AML-193 (cell line): ENCODE measurements around the gene CACNA1D.

Experiments used
- DNase-seq, 2 experiments: peaks; one replicate each; lab custom pipeline; 2025; lab: John Stamatoyannopoulos, UW

The CACNA1D gene

GRCh38 chr3:53846851-53847155 is 352.4 kb downstream of the CACNA1D start:
- no peak for DNase-seq

DNA sequence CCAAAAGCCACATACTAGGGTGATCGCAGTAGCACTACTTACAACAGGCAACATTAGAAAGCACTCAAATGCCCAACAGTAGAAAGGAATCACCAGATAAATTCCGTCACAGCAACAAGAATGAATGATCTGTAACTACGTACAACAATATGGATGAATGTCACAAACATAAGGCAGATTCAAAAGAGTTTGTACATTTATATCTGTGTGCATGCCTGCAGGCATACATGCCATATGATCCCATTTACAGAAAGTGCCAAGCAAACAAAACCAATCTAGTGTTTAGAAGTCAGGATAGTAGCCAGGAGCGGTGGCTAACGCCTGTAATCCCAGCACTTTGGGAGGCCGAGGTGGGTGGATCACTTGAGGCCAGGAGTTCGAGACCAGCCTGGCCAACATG is 355.5 kb downstream of the CACNA1D start:
- DNase-seq: no peak

DNA sequence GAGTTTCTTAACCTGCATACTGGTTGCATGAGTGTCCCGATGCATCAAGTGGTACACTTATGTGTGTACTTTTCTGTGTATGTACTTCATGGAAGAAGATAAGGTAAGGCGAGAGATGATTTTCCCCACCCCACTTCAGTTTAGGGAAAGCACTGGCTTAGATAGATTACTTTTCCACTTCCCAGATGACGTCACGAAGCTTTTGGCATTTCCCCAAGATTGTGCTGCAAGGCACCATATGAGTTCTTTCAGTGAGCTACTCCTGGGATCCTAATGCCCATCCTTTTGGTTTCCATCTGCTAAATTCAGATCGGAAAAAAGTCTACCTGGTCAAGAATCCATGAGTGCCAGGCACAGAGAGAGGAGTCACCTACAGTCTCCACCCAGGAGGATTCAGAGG is 356.5 kb downstream of the CACNA1D start:
- DNase-seq: no peak

DNA sequence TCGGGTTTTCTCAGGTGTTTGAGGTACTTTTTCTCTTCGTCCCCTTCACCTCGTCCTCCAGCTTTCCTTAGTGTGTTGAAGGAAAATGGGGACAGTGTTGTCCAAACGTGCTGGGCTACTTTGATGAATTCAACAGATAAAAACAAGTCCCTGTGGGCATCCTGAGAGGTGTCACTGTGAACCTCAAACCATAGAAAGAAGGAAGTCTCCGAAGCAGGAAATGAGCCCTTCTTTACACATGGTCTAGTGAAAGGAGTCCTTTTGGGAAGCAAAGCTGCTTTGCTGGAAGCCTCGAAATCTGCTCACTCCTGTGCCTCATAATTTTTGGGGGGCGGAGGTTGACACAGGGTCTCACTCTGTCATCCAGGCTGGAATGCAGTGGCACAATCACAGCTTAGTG is 362.6 kb downstream of the CACNA1D start:
- no peak for DNase-seq

GRCh38 chr3:53858096-53858741 is 363.8 kb downstream of the CACNA1D start:
- DNase-seq: no peak

GRCh38 chr3:53859178-53859577 is 364.8 kb downstream of the CACNA1D start:
- no peak for DNase-seq

GRCh38 chr3:53860196-53860595 is 365.8 kb downstream of the CACNA1D start:
- DNase-seq: no peak

GRCh38 chr3:53862241-53862640 is 367.8 kb downstream of the CACNA1D start:
- no peak for DNase-seq

DNA sequence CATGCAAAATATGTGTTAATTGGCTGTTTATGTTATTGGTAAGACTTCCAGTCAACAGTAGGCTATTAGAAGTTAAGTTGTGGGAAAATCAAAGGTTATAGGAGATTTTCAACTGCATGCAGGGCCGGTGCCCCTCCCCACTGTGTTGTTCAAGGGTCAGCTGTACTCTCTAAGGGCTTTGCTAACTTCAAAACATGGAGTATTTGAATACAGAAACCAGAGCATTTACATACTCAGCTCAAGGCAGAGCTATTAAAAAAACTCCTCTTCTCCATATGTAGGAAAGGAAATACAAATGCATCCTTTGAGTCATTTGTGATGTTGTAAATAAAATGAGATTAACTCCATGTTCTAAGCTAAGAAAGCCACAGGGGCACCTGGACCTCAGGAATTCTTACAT is 368.7 kb downstream of the CACNA1D start:
- no peak for DNase-seq
